ENCODE data around the gene ZC3H6. TPM values are rescaled to one million over a fixed set of nuclear protein-coding genes. Genes with fewer than 3 reads are reported as not detected.

ZC3H6 gene
- total RNA-seq, 2 experiments from 2014 or later = 14.4 to 15.0 TPM

DNA sequence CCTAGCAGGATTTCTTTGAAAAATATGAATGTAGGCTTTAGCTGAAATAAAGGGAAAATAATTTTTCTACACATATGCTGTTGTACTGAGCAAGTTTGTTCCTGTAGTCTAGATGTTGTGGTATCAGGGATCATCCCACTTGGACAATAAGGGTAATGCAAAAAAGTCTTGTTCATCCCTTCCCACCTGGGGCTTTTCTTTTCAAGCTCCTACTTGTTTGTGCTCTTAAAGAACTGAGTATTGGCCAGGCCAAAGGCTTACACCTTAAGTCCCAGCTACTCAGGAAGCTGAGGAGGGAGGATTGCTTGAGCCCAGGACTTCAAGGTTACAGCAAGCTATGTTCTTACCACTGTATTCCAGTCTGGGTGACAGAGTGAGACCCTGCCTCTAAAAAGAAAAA, 35.5 kb downstream of the ZC3H6 start:
- H3K9me3 Mint-ChIP-seq = no peaks in the 10 kb centered on the region
- DNase-seq = no peak
- ChIA-PET POLR2A (no interaction called here), CTCF (no interaction called here)
- intact Hi-C loops (cut with micrococcal nuclease) = no loop called here
- H3K36me3 Mint-ChIP-seq = peaks cover 8% of the 10 kb centered on the region
- H3K4me3 Mint-ChIP-seq = no peak overlapping the region
- H3K4me1 Mint-ChIP-seq (ENCODE audit: low read depth) = no peaks in the 10 kb centered on the region
- H3K27ac Mint-ChIP-seq = no peak overlapping the region
- H3K27me3 Mint-ChIP-seq = no peaks in the 10 kb centered on the region

DNA sequence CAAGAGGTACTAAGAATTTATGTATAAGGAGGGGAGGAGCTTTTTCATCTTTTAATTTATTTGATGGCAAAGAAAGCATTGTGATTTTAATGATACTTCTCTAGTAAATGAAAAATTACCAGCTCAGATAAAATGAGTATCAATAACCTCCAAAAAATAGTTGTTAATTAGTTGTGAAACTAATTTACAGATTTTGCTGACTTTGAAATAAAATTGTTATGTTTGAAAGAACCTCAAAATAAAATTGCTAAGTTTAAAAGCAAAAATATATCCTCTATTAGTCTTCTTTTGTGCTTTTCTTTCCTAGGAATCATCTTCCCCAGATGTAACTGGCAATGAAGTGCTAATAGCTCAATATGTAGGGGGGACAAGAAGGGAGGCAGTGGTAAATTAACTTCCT, 36.5 kb downstream of the ZC3H6 start:
- DNase-seq = no peak
- no peak overlapping the region for H3K4me3 Mint-ChIP-seq
- H3K4me1 Mint-ChIP-seq (ENCODE audit: low read depth) = no peaks in the 10 kb centered on the region
- POLR2A ChIA-PET = no interaction called here
- peaks cover 8% of the 10 kb centered on the region for H3K36me3 Mint-ChIP-seq
- intact Hi-C loops (cut with micrococcal nuclease) = no loop called here
- no peak overlapping the region for H3K27ac Mint-ChIP-seq
- CTCF ChIA-PET = no interaction called here
- no peaks in the 10 kb centered on the region for H3K9me3 Mint-ChIP-seq
- H3K27me3 Mint-ChIP-seq = no peaks in the 10 kb centered on the region

DNA sequence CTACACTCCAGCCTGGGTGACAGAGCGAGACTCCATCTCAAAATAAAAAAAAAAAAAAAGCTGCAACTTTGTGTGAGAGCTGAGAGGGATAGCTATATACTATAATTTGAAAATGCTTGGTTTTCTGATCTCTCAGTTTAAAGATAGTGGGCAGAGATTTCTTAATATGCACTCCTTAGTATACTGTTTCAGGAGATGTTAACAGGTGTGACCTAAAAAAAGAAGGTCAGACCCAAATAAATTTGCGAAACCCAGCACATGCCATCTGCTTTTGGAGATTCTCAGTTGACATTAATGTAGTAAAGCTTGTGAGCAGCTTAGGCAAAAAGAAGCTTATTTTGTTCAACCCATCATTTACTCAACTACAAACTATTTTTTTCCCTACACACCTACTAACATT, 37.4 kb downstream of the ZC3H6 start:
- POLR2A ChIA-PET = no interaction called here
- Mint-ChIP-seq H3K27ac (no peak overlapping the region), H3K4me3 (no peak overlapping the region), H3K9me3 (no peaks in the 10 kb centered on the region), H3K36me3 (peaks cover 5% of the 10 kb centered on the region), H3K27me3 (no peaks in the 10 kb centered on the region), H3K4me1 (ENCODE audit: low read depth) (no peaks in the 10 kb centered on the region)
- intact Hi-C loops (cut with micrococcal nuclease) = no loop called here
- DNase-seq = no peak
- CTCF ChIA-PET = no interaction called here

DNA sequence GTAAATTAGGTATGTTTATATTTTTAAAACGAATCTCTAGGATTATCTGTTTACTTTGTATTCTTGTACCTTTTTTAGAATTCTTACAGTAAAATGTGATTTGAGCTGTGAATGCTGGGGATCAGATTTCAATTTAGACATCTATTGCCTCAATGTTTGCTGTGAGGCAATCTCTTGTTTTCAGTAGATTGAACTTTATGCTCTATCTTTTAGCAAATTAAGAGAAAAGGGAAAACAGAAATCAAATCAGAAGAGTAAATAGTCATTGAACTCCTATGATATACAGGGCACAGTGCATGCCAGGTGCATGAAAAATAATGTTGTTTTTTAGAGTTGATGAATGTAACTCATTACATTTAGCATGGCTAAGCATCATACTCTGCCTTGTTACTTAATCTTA, 39.5 kb downstream of the ZC3H6 start:
- no peaks in the 10 kb centered on the region for H3K9me3 Mint-ChIP-seq
- H3K27ac Mint-ChIP-seq = no peak overlapping the region
- H3K36me3 Mint-ChIP-seq = peaks cover 3% of the 10 kb centered on the region
- intact Hi-C loops (cut with micrococcal nuclease) = no loop called here
- ChIA-PET POLR2A (no interaction called here), CTCF (no interaction called here)
- H3K27me3 Mint-ChIP-seq = no peaks in the 10 kb centered on the region
- no peaks in the 10 kb centered on the region for H3K4me1 Mint-ChIP-seq (ENCODE audit: low read depth)
- no peak for DNase-seq
- H3K4me3 Mint-ChIP-seq = no peak overlapping the region

DNA sequence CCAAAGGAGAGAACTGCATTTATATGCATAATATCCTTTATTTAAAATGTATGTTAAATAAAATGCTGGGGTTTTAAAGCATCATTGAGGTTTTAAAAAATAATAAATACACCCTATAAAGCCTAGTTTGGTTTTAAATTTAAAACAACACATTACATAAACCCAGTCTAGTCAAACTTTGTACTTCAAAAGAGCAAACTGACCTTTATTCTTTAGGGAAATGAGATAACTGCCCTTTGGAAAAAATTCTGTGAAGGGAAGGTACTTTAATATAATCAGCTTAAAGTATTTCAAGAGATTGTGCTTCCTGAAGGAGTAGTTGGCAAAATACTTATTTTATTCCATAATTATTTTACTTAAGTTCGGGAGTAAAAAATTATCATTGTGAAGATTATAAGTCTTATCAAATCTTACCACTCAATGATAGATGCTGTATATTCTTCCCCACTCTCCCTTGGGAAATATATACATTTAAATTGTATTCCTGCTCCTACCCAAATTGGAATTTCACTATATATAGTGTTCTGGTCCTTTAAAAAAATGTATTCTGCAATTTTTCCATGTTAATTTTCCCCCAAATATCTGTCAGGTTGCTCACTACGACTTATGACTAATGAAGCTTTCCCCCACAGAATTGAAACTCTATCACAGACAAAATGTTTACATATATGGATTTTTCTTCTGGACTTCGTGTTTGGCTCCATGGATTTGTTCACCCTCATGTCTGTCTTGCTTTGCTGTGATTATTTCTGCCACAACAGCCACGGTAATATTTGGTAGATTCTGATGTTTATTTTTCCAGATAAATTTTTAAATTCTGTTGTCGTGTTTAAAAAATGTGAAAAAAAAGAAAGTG, 42.1 kb downstream of the ZC3H6 start:
- H3K27ac Mint-ChIP-seq = no peak overlapping the region
- no peaks in the 10 kb centered on the region for H3K27me3 Mint-ChIP-seq
- POLR2A ChIA-PET = no interaction called here

DNA sequence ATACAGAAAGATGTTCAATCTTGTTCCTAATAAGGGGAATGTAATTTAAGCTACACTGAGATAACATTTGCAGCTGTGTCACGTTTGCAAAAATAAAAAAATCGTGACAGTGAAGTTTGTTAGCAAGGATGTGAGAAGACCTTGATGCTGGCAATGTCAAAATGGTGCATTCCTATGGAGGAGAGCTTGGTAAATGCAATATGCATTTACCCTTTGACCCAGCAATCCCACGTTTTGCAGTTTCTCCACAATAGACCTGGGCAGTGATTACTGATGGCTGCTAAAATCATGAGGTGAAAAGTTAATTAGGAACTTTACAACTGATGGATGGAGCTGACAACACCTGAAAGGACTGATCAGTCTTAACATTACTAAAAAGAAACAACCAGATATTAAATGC, 43.1 kb downstream of the ZC3H6 start:
- CTCF ChIA-PET = interaction anchor here (0.8 kb wide), 1 partner anchor 431 kb away, joined by 3 read pairs; no protein-coding TSS in a partner anchor
- H3K36me3 Mint-ChIP-seq = peaks cover 3% of the 10 kb centered on the region

More for the DNA sequence above, 42.1 kb downstream of the ZC3H6 start:
- H3K36me3 Mint-ChIP-seq = peaks cover under 1% of the 10 kb centered on the region
- DNase-seq = no peak
- H3K4me1 Mint-ChIP-seq (ENCODE audit: low read depth) = no peaks in the 10 kb centered on the region
- intact Hi-C loops (cut with micrococcal nuclease) = no loop called here
- CTCF ChIA-PET = no interaction called here
- no peak overlapping the region for H3K4me3 Mint-ChIP-seq
- H3K9me3 Mint-ChIP-seq = no peaks in the 10 kb centered on the region

DNA sequence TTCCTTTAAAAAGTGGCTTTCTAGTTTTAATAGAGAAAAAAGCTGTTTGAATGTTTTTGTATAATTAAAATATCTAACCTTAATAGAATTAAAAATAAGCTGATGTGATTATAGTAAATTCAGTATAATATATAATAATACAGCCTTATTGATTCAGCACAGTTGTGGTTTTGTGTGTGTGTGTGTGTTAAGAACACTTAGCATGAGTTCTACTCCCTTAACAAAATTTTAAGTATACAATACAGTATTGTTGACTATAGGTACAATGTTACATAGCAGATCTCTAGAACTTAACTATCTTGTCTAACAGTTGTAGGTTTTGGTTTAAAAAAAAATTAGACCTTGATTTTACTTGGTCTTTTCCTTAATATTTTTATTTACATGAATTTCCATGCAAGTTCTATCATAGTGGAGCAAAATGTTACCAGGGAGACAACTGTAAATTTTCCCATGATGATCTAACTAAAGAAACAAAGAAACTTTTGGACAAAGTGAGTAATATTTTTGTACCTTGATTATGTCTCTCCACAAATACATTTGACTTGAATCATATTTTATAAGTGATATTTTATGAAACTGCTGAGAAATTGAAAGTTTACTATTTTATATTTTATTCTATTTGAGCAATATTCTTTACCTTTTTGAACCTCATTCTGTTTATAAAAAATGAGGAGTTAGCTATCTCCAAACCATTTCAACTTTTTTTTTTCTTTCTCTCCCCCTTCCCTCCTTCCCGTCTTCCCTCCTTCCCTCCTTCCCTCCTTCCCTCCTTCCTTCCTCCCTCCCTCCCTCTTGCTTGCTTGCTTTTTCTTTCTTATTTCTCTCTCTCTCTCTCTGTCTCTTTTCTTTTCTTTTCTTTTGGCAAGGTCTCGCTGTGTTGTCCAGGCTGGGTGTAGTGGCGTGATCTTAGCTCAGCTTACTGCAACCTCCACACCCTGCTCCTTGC, 46.3 kb downstream of the ZC3H6 start:
- no peak overlapping the region for H3K4me3 Mint-ChIP-seq
- H3K27me3 Mint-ChIP-seq = no peaks in the 10 kb centered on the region
- CTCF ChIA-PET = no interaction called here
- H3K9me3 Mint-ChIP-seq = no peaks in the 10 kb centered on the region
- no peak for DNase-seq
- H3K27ac Mint-ChIP-seq = no peak overlapping the region
- POLR2A ChIA-PET = no interaction called here
- no peaks in the 10 kb centered on the region for H3K4me1 Mint-ChIP-seq (ENCODE audit: low read depth)
- intact Hi-C loops (cut with micrococcal nuclease) = no loop called here
- H3K36me3 Mint-ChIP-seq = peaks cover 6% of the 10 kb centered on the region

More for the DNA sequence above, 43.1 kb downstream of the ZC3H6 start:
- Mint-ChIP-seq H3K4me1 (ENCODE audit: low read depth) (no peaks in the 10 kb centered on the region), H3K9me3 (no peaks in the 10 kb centered on the region), H3K4me3 (no peak overlapping the region), H3K27ac (no peak overlapping the region), H3K27me3 (no peaks in the 10 kb centered on the region)
- no peak for DNase-seq
- intact Hi-C loops (cut with micrococcal nuclease) = no loop called here
- POLR2A ChIA-PET = no interaction called here

DNA sequence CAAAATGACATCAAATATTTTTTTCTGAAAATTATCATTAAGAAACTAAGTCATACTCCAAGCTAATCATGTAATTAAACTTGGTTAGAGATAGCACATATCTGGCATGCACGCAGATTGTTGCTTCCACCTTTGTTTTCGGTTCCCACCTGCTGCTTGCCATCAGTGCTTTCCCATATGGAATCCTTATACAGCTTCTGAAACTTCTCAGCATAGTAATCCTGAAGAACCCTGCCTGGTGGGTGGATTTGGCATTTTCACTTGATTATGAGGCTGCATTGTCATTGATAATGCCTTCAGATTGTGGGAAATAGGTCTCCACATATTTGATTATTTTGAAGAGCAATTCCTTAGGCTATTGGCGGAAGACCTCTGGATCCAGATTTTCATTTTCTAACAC, 47.5 kb downstream of the ZC3H6 start:
- POLR2A ChIA-PET = no interaction called here
- DNase-seq = no peak
- CTCF ChIA-PET = no interaction called here

DNA sequence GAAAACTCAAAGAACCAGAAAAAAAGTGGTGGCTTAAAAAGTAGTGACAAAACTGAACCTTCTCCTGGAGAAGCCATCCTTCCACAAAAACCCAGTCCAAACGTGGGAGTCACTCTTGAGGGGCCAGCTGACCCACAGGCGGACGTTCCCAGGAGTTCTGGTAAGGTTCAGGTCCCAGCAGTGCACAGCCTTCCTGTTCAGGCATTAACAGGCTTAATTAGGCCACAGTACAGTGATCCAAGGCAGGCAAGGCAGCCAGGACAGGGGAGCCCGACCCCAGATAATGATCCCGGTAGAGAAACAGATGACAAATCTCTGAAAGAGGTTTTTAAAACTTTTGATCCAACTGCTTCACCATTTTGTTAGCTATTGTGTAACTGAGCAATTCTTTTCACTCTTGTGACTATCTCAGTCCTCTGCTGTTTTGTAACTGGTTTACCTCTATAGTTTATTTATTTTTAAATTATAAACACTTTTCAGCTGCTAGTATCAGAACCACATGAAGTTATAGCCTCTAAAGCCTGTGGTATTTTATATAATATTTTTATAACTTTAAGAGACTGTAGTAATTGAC, 56.8 kb downstream of the ZC3H6 start:
- H3K27me3 Mint-ChIP-seq = no peaks in the 10 kb centered on the region
- H3K4me1 Mint-ChIP-seq (ENCODE audit: low read depth) = no peaks in the 10 kb centered on the region
- H3K27ac Mint-ChIP-seq = no peak overlapping the region
- H3K4me3 Mint-ChIP-seq = no peak overlapping the region
- ChIA-PET POLR2A (no interaction called here), CTCF (no interaction called here)
- DNase-seq = no peak
- peaks cover 3% of the 10 kb centered on the region for H3K36me3 Mint-ChIP-seq
- no peaks in the 10 kb centered on the region for H3K9me3 Mint-ChIP-seq
- intact Hi-C loops (cut with micrococcal nuclease) = no loop called here

More for the DNA sequence above, 47.5 kb downstream of the ZC3H6 start:
- H3K27ac Mint-ChIP-seq = no peak overlapping the region
- no peaks in the 10 kb centered on the region for H3K9me3 Mint-ChIP-seq
- no peak overlapping the region for H3K4me3 Mint-ChIP-seq
- no peaks in the 10 kb centered on the region for H3K4me1 Mint-ChIP-seq (ENCODE audit: low read depth)
- intact Hi-C loops (cut with micrococcal nuclease) = no loop called here
- peaks cover 9% of the 10 kb centered on the region for H3K36me3 Mint-ChIP-seq
- H3K27me3 Mint-ChIP-seq = no peaks in the 10 kb centered on the region

DNA sequence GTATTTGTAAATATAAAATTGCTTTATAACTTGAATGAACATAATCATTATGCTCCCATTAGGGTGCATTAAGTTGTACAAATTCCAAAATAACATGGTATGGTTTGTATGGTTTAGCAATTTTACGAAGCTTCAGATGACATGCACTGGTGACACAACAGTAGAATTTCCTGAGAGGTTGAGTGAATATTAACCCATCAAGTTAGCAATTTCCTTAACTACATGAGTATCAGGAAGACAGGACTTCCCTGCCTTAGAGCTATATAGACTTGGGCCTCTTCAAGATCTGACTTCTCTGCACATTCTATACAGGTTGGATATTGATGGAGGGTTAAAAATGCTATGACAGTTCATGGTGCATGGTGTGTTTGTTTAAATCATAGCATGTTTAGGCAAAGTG, 60.2 kb downstream of the ZC3H6 start:
- ChIA-PET CTCF (no interaction called here), POLR2A (no interaction called here)
- no peak for DNase-seq
- intact Hi-C loops (cut with micrococcal nuclease) = no loop called here
- Mint-ChIP-seq H3K9me3 (no peaks in the 10 kb centered on the region), H3K4me1 (ENCODE audit: low read depth) (no peaks in the 10 kb centered on the region), H3K36me3 (no peaks in the 10 kb centered on the region), H3K4me3 (no peak overlapping the region), H3K27me3 (no peaks in the 10 kb centered on the region), H3K27ac (no peak overlapping the region)

DNA sequence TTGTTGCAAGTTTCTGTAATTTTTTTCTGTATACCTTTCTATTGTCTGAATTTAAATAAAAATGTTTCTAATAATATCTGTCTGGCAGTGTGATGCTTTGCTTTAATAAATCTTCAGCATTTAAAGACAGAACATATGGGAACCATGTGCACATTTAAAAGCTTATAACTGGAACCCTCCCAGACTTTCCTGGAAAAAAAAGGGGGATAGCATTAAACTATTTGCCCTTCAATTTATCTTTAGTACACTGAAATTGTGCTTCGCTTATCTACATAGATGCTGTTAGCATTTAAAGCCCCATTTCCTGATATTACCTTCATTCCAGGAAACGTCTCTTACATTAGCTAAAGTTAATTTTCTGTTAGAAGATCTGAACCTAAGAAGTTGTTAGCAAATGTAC, 64.6 kb downstream of the ZC3H6 start:
- no peaks in the 10 kb centered on the region for H3K27me3 Mint-ChIP-seq
- peaks cover 3% of the 10 kb centered on the region for H3K4me1 Mint-ChIP-seq (ENCODE audit: low read depth)
- H3K36me3 Mint-ChIP-seq = no peaks in the 10 kb centered on the region
- ChIA-PET POLR2A (no interaction called here), CTCF (no interaction called here)
- DNase-seq = no peak
- no peak overlapping the region for H3K27ac Mint-ChIP-seq
- H3K4me3 Mint-ChIP-seq = no peak overlapping the region
- intact Hi-C loops (cut with micrococcal nuclease) = no loop called here
- H3K9me3 Mint-ChIP-seq = no peaks in the 10 kb centered on the region

DNA sequence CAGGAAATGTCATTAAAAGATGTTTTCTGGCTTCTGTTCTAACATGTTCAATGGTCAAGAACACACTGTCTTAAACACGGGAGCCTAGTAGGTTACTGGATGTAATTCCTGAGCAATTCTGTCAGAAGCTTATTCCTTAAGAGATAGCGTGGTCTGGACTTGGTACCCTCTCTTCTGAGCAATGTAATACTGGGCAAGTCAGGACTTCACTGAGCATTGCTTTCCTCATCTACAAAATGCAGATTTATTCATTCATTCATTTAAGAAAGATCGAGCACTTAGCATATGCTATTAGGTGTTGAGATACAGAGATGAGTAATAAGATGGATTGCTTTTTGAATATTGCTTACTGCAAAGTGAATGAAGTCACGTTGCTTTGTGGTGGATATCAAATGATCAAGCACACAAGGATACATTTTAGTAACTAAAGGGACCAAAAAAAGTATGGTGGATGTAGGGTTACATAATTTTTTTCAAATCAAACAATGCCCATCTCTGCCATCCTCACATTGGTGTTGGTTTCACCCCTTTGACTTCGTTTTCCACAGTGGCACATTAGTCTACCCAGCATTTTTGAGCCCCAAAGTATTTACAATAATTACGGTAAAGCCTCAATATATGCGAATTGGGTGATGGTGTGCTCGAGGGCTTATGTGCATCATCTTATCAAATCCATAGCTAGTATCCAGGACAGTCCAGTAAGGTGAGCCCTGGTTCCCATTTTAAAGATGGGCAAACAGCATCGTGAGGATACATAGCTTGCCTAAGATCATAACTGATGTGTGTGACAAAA, 65.3 kb downstream of the ZC3H6 start:
- H3K4me3 Mint-ChIP-seq = no peak overlapping the region
- no peaks in the 10 kb centered on the region for H3K9me3 Mint-ChIP-seq
- H3K36me3 Mint-ChIP-seq = no peaks in the 10 kb centered on the region
- no peak for DNase-seq
- H3K4me1 Mint-ChIP-seq (ENCODE audit: low read depth) = peaks cover 3% of the 10 kb centered on the region
- H3K27ac Mint-ChIP-seq = no peak overlapping the region
- ChIA-PET POLR2A (no interaction called here), CTCF (no interaction called here)
- H3K27me3 Mint-ChIP-seq = no peaks in the 10 kb centered on the region
- intact Hi-C loops (cut with micrococcal nuclease) = no loop called here
